ENCODE measurements around the gene GPR176.
A peak's percentile ranks its signal among the peaks of the same experiment; 100 is the strongest.

The GPR176 gene

DNA sequence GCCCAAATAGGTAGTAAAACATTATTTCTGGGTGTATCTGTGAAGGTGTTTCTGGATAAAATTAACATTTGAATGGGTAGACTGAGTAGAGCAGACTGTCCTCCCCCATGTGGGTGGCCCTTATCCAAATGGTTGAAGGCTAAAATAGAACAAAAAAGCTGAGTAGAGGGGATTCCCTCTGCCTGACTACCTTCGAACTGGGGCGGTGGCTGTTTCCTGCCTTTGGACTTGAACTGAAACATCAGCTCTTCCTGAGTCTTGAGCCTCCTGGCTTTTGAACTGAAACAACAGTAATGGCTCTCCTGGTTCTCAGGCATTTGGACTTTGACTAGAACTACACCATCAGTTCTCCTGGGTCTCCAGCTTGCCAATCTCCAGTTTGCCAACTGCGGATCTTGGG, 4.4 kb upstream of the GPR176 start:
- in situ Hi-C loops (cut with HindIII; ENCODE audit: low pct_ligation_motif_present, low sequenced_read_pairs): no loop called here
- no peak for DNase-seq
- Histone ChIP-seq H3K4me3 (ENCODE audit: low read depth, low read length) (no peak overlapping the region), H3K27me3 (replicated peaks) (no peaks in the 10 kb centered on the region), H3K36me3 (replicated peaks) (no peaks in the 10 kb centered on the region), H3K27ac (no peak overlapping the region)
- TF ChIP-seq, protein P1, sequence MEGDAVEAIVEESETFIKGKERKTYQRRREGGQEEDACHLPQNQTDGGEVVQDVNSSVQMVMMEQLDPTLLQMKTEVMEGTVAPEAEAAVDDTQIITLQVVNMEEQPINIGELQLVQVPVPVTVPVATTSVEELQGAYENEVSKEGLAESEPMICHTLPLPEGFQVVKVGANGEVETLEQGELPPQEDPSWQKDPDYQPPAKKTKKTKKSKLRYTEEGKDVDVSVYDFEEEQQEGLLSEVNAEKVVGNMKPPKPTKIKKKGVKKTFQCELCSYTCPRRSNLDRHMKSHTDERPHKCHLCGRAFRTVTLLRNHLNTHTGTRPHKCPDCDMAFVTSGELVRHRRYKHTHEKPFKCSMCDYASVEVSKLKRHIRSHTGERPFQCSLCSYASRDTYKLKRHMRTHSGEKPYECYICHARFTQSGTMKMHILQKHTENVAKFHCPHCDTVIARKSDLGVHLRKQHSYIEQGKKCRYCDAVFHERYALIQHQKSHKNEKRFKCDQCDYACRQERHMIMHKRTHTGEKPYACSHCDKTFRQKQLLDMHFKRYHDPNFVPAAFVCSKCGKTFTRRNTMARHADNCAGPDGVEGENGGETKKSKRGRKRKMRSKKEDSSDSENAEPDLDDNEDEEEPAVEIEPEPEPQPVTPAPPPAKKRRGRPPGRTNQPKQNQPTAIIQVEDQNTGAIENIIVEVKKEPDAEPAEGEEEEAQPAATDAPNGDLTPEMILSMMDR (IDR thresholded peaks at IDR 0.05; ENCODE audit: low read depth, low read length, missing control alignments): no peak

DNA sequence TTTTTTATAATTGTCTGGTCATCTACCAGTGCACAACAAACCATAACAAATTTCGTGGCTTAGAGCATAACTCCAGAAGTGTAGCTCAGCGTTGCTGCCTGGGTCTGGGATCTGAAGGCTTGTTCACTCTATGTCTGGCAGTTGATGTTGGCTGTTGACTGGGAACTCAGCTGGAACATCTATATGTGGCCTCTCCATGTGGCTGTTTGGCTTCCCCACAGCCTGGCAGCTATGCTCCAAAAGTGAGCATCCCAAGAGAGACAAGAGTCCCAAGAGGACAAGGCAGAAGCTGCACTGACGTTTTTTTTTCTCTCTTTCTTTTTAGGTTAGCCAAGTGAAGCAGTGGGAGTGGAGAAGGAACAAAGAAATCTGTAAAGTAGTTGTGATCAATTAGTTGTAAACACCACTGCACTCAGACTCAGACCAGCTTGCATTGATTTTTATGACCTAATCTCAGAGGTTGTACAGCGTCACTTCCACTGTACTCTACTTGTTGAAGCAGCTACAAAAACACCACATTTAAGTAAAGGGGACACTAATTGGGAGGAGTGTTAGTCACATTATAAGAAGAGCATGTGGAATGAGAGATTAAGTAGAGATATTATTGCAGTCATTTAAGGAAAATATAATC, 2.5 kb upstream of the GPR176 start:
- in situ Hi-C loops (cut with HindIII; ENCODE audit: low pct_ligation_motif_present, low sequenced_read_pairs): no loop called here
- no peak for DNase-seq
- H3K4me3 ChIP-seq (ENCODE audit: low read depth, low read length): no peak overlapping the region
- no peak overlapping the region for H3K27ac ChIP-seq
- no peaks in the 10 kb centered on the region for H3K27me3 ChIP-seq (replicated peaks)
- no peaks in the 10 kb centered on the region for H3K36me3 ChIP-seq (replicated peaks)
- TF ChIP-seq, protein P1 (IDR thresholded peaks at IDR 0.05; ENCODE audit: low read depth, low read length, missing control alignments): no peak

DNA sequence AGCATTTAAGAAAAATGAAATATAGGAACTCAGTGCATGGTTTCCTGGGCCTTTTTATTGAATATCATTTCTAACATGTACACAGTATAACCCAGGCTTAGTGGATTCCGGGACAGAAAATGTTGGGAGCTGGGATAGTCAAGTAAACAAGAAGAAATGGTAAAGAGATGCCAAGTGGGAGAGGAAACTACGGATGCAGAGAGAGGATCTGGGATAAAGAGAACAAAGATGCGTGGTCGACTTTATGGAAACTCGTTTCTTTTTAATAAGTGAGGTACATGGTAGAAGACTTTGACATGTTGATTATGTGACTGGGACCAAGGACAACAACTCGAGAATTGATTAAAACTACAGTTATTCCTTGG, 1.2 kb upstream of the GPR176 start:
- Histone ChIP-seq H3K27me3 (replicated peaks) (no peaks in the 10 kb centered on the region), H3K27ac (peak overlapping the region; percentile 75), H3K36me3 (replicated peaks) (no peaks in the 10 kb centered on the region), H3K4me3 (ENCODE audit: low read depth, low read length) (peak overlapping the region; percentile 86)
- DNase-seq: no peak
- TF ChIP-seq, protein P1 (IDR thresholded peaks at IDR 0.05; ENCODE audit: low read depth, low read length, missing control alignments): no peak
- in situ Hi-C loops (cut with HindIII; ENCODE audit: low pct_ligation_motif_present, low sequenced_read_pairs): no loop called here

DNA sequence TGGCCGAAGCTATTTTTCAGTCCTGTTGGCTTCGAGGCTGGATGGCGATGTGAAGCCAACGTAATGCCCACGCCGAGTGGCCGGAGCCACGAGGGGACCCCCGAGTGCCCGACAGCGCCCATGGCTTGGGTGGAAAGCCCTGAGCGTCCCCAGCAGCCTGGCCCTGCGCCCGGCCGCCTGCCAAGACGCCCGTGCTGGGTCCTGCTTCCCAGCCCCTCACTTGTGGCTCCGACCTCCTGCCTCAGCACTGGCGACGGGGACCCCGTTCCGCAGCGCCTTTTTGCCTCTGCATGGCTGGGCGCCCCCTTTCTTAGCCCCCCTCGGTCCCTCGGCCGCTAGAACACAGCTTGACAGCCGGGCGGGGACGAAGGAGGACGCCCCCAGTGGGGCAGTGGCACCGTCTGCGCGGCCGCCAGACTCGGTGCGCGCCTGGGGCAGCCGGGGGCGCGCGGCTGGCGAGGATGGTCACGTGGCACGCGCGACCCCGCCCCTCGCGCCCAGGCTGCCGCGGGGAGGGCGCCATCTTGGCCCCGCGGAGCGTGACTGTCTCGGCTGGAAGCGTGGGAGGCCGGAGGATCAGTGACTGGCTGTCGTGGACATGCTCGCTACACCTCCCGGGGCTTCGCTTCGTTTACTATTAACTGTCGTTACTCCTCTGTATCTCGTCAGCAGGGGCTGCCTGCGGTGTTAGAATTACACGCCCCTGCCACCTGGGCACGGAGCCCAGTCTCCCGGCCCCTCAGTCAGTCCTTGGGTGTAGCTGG, 626 bp upstream of the GPR176 start:
- peak overlapping the region; percentile 75 for H3K27ac ChIP-seq
- no peaks in the 10 kb centered on the region for H3K27me3 ChIP-seq (replicated peaks)

DNA sequence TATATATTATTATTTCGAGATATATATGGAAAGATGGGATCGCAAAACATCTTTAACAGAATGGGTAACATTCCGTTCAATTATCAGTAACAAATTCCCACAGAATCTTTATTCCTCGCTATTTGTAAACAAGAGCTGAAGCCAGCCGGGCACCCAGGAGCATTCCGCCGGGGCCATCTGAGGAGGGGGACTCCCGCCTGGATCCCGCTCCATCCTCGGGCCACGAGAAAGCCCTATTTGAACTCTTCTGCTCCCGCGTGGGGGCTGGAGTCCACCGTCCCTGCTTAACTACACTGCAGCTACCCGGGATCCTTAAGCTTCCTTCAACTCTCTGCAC, 687 bp downstream of the GPR176 start:
- TF ChIP-seq, protein P1 (IDR thresholded peaks at IDR 0.05; ENCODE audit: low read depth, low read length, missing control alignments): no peak
- H3K36me3 ChIP-seq (replicated peaks): no peaks in the 10 kb centered on the region
- H3K27ac ChIP-seq: peak overlapping the region; percentile 75
- no peaks in the 10 kb centered on the region for H3K27me3 ChIP-seq (replicated peaks)
- H3K4me3 ChIP-seq (ENCODE audit: low read depth, low read length): peak overlapping the region; percentile 86
- DNase-seq: no peak
- in situ Hi-C loops (cut with HindIII; ENCODE audit: low pct_ligation_motif_present, low sequenced_read_pairs): no loop called here

More for the DNA sequence above, 626 bp upstream of the GPR176 start:
- DNase-seq: peak; percentile 67
- Histone ChIP-seq H3K36me3 (replicated peaks) (no peaks in the 10 kb centered on the region), H3K4me3 (ENCODE audit: low read depth, low read length) (peak overlapping the region; percentile 86)
- TF ChIP-seq, protein P1 (IDR thresholded peaks at IDR 0.05; ENCODE audit: low read depth, low read length, missing control alignments): no peak
- in situ Hi-C loops (cut with HindIII; ENCODE audit: low pct_ligation_motif_present, low sequenced_read_pairs): no loop called here

Data from brain microvascular endothelial cell (primary cell).